Measurements from ENCODE around the gene HCCS.

DNA sequence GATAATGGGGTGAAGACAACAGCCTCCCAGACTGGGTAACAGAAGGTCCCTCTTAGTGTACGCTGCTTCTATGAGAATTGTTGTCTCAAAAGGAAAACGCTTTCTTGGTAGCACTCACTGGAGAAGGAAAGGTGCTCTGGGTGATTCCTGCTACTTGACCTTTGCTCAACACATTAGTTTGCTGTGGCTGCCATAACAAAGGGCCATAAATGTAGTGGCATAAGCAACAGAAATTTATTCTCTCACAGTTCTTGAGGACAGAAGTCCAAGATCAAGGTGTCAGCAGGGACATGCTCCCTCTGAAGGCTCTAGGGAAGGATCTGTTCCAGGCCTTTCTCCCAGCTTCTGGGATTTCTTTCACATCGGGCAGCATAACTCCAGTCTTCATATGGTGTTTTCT, 19.0 kb downstream of the HCCS start:
- TF ChIP-seq TAF1 (IDR thresholded peaks at IDR 0.05; ENCODE audit: borderline replicate concordance, insufficient read depth, low read length) (no peak), FOXP2 (optimal IDR thresholded peaks at IDR 0.05; ENCODE audit: borderline replicate concordance, extremely low read depth, extremely low read length, insufficient read depth) (no peak), SIN3A (IDR thresholded peaks at IDR 0.05; ENCODE audit: borderline replicate concordance, insufficient read depth, low read length) (no peak), POLR2AphosphoS5 (IDR thresholded peaks at IDR 0.05; ENCODE audit: low read depth, low read length) (no peak)
- TF ChIP-seq, protein P1, sequence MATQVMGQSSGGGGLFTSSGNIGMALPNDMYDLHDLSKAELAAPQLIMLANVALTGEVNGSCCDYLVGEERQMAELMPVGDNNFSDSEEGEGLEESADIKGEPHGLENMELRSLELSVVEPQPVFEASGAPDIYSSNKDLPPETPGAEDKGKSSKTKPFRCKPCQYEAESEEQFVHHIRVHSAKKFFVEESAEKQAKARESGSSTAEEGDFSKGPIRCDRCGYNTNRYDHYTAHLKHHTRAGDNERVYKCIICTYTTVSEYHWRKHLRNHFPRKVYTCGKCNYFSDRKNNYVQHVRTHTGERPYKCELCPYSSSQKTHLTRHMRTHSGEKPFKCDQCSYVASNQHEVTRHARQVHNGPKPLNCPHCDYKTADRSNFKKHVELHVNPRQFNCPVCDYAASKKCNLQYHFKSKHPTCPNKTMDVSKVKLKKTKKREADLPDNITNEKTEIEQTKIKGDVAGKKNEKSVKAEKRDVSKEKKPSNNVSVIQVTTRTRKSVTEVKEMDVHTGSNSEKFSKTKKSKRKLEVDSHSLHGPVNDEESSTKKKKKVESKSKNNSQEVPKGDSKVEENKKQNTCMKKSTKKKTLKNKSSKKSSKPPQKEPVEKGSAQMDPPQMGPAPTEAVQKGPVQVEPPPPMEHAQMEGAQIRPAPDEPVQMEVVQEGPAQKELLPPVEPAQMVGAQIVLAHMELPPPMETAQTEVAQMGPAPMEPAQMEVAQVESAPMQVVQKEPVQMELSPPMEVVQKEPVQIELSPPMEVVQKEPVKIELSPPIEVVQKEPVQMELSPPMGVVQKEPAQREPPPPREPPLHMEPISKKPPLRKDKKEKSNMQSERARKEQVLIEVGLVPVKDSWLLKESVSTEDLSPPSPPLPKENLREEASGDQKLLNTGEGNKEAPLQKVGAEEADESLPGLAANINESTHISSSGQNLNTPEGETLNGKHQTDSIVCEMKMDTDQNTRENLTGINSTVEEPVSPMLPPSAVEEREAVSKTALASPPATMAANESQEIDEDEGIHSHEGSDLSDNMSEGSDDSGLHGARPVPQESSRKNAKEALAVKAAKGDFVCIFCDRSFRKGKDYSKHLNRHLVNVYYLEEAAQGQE (IDR thresholded peaks at IDR 0.05; ENCODE audit: insufficient read depth in 1 of 2, low read depth in 2 of 2, low read length in 2 of 2), result no peak

Data from PFSK-1 (cell line).